ENCODE measurements around the gene TMEM184A. TPM values are rescaled to one million over a fixed set of nuclear protein-coding genes. Genes with fewer than 3 reads are reported as not detected.
A peak's percentile ranks its signal among the peaks of the same experiment; 100 is the strongest.

TMEM184A gene
- total RNA-seq, 3 donors from 2014 or later: 0.11 to 0.19 (median 0.15) TPM

GRCh38 chr7:1536743-1537534 is 19.1 kb downstream of the TMEM184A start:
- peaks cover 2% of the 10 kb centered on the region for H3K36me3 Mint-ChIP-seq (ENCODE audit: insufficient read depth)
- no peaks in the 10 kb centered on the region for H3K27me3 Mint-ChIP-seq (ENCODE audit: low read depth)
- H3K4me3 Mint-ChIP-seq: no peak overlapping the region
- ATAC-seq: no peak
- no peak for DNase-seq
- H3K4me1 Mint-ChIP-seq (ENCODE audit: low read depth): peaks cover 30% of the 10 kb centered on the region
- no peaks in the 10 kb centered on the region for H3K9me3 Mint-ChIP-seq

- Mint-ChIP-seq H3K27me3 (ENCODE audit: low read depth) (no peaks in the 10 kb centered on the region), H3K4me1 (ENCODE audit: low read depth) (peaks cover 35% of the 10 kb centered on the region), H3K36me3 (ENCODE audit: insufficient read depth) (peaks cover 2% of the 10 kb centered on the region), H3K9me3 (no peaks in the 10 kb centered on the region), H3K4me3 (no peak overlapping the region)
- no peak for DNase-seq
- ATAC-seq: no peak
These were observed 19.6 kb downstream of the TMEM184A start for GRCh38 chr7:1536455-1536742.

- ATAC-seq (no peak), DNase-seq (no peak)
- no peak overlapping the region for H3K4me3 Mint-ChIP-seq
- peaks cover 2% of the 10 kb centered on the region for H3K36me3 Mint-ChIP-seq (ENCODE audit: insufficient read depth)
- peaks cover 35% of the 10 kb centered on the region for H3K4me1 Mint-ChIP-seq (ENCODE audit: low read depth)
- H3K9me3 Mint-ChIP-seq: no peaks in the 10 kb centered on the region
- no peaks in the 10 kb centered on the region for H3K27me3 Mint-ChIP-seq (ENCODE audit: low read depth)
These were observed 20.1 kb downstream of the TMEM184A start for GRCh38 chr7:1535701-1536454.

- Mint-ChIP-seq H3K4me1 (ENCODE audit: low read depth) (peaks cover 35% of the 10 kb centered on the region), H3K4me3 (no peak overlapping the region), H3K36me3 (ENCODE audit: insufficient read depth) (peaks cover 2% of the 10 kb centered on the region), H3K9me3 (no peaks in the 10 kb centered on the region), H3K27me3 (ENCODE audit: low read depth) (no peaks in the 10 kb centered on the region)
- DNase-seq (no peak), ATAC-seq (no peak)
These were observed 20.9 kb downstream of the TMEM184A start for GRCh38 chr7:1535100-1535458.

GRCh38 chr7:1534330-1535099 is 21.5 kb downstream of the TMEM184A start:
- DNase-seq (no peak), ATAC-seq (no peak)
- Mint-ChIP-seq H3K36me3 (ENCODE audit: insufficient read depth) (peaks cover 2% of the 10 kb centered on the region), H3K4me1 (ENCODE audit: low read depth) (peaks cover 35% of the 10 kb centered on the region), H3K9me3 (no peaks in the 10 kb centered on the region), H3K27me3 (ENCODE audit: low read depth) (no peaks in the 10 kb centered on the region), H3K4me3 (peak overlapping the region; percentile 90)

GRCh38 chr7:1533547-1534329 is 22.3 kb downstream of the TMEM184A start:
- no peak for DNase-seq
- no peaks in the 10 kb centered on the region for H3K9me3 Mint-ChIP-seq
- peaks cover 35% of the 10 kb centered on the region for H3K4me1 Mint-ChIP-seq (ENCODE audit: low read depth)
- peak overlapping the region; percentile 90 for H3K4me3 Mint-ChIP-seq
- H3K36me3 Mint-ChIP-seq (ENCODE audit: insufficient read depth): peaks cover 2% of the 10 kb centered on the region
- H3K27me3 Mint-ChIP-seq (ENCODE audit: low read depth): no peaks in the 10 kb centered on the region
- peak; percentile 32 to 35 for ATAC-seq

- H3K4me3 Mint-ChIP-seq: peak overlapping the region; percentile 90
- H3K4me1 Mint-ChIP-seq (ENCODE audit: low read depth): peaks cover 35% of the 10 kb centered on the region
- no peaks in the 10 kb centered on the region for H3K27me3 Mint-ChIP-seq (ENCODE audit: low read depth)
- no peaks in the 10 kb centered on the region for H3K9me3 Mint-ChIP-seq
- ATAC-seq: no peak
- H3K36me3 Mint-ChIP-seq (ENCODE audit: insufficient read depth): peaks cover 2% of the 10 kb centered on the region
- DNase-seq: no peak
These were observed 22.8 kb downstream of the TMEM184A start for GRCh38 chr7:1533255-1533546.

GRCh38 chr7:1532456-1533254 is 23.4 kb downstream of the TMEM184A start:
- peak overlapping the region; percentile 90 for H3K4me3 Mint-ChIP-seq
- no peaks in the 10 kb centered on the region for H3K27me3 Mint-ChIP-seq (ENCODE audit: low read depth)
- H3K9me3 Mint-ChIP-seq: no peaks in the 10 kb centered on the region
- peaks cover 35% of the 10 kb centered on the region for H3K4me1 Mint-ChIP-seq (ENCODE audit: low read depth)
- ATAC-seq (peak; percentile 42 to 46), DNase-seq (peak; percentile 57)
- peaks cover 2% of the 10 kb centered on the region for H3K36me3 Mint-ChIP-seq (ENCODE audit: insufficient read depth)

GRCh38 chr7:1531979-1532455 is 24.0 kb downstream of the TMEM184A start:
- no peak for ATAC-seq
- Mint-ChIP-seq H3K4me3 (peak overlapping the region; percentile 90), H3K27me3 (ENCODE audit: low read depth) (no peaks in the 10 kb centered on the region), H3K4me1 (ENCODE audit: low read depth) (peaks cover 35% of the 10 kb centered on the region), H3K36me3 (ENCODE audit: insufficient read depth) (peaks cover 2% of the 10 kb centered on the region), H3K9me3 (no peaks in the 10 kb centered on the region)
- no peak for DNase-seq

GRCh38 chr7:1531263-1531978 is 24.6 kb downstream of the TMEM184A start:
- Mint-ChIP-seq H3K4me1 (ENCODE audit: low read depth) (peaks cover 33% of the 10 kb centered on the region), H3K4me3 (peak overlapping the region; percentile 90), H3K9me3 (no peaks in the 10 kb centered on the region), H3K36me3 (ENCODE audit: insufficient read depth) (peaks cover under 1% of the 10 kb centered on the region), H3K27me3 (ENCODE audit: low read depth) (peaks cover 5% of the 10 kb centered on the region)
- peak; percentile 24 to 27 for ATAC-seq
- DNase-seq: peak; percentile 38

GRCh38 chr7:1530946-1531262 is 25.1 kb downstream of the TMEM184A start:
- DNase-seq (no peak), ATAC-seq (peak; percentile 30 to 39)
- Mint-ChIP-seq H3K36me3 (ENCODE audit: insufficient read depth) (no peaks in the 10 kb centered on the region), H3K4me3 (no peak overlapping the region), H3K9me3 (no peaks in the 10 kb centered on the region), H3K4me1 (ENCODE audit: low read depth) (peaks cover 30% of the 10 kb centered on the region), H3K27me3 (ENCODE audit: low read depth) (peaks cover 5% of the 10 kb centered on the region)

- no peak for DNase-seq
- peaks cover 30% of the 10 kb centered on the region for H3K4me1 Mint-ChIP-seq (ENCODE audit: low read depth)
- no peaks in the 10 kb centered on the region for H3K36me3 Mint-ChIP-seq (ENCODE audit: insufficient read depth)
- peak overlapping the region; percentile 74 for H3K4me3 Mint-ChIP-seq
- ATAC-seq: no peak
- H3K27me3 Mint-ChIP-seq (ENCODE audit: low read depth): peaks cover 8% of the 10 kb centered on the region
- H3K9me3 Mint-ChIP-seq: no peaks in the 10 kb centered on the region
These were observed 26.5 kb downstream of the TMEM184A start for GRCh38 chr7:1529383-1530116.

All from activated T-cell treated with anti-CD3 and anti-CD28 coated beads, Interleukin-2, amount 50 U/mL, for 4 hours (primary cell).